CD14-positive monocyte (primary cell): ENCODE results near the gene RASEF. TPM values are rescaled to one million over a fixed set of nuclear protein-coding genes. Genes with fewer than 3 reads are reported as not detected.

Experiments
- DNase-seq, 3 donors: peaks; one replicate each; pipeline ENCODE4 v3.0.0-alpha.2; 2011 to 2022
- H2AFZ ChIP-seq: 2 replicates; pipeline ENCODE4 v1.6.0; 2012; ENCODE audit warnings: mild to moderate bottlenecking, low read depth, low read length, inconsistent platforms; ENCODE audit not compliant: insufficient read depth, poor library complexity, severe bottlenecking
- H3K27ac ChIP-seq, 2 donors: 1 replicate in 1 of 2; 2 replicates in 1 of 2; pipeline ENCODE4 v1.5.1; 2012 to 2013; ENCODE audit warnings: low read length in 2 of 2, control low read depth in 1 of 2, inconsistent platforms in 1 of 2, low read depth in 1 of 2, mild to moderate bottlenecking in 1 of 2
- H3K27me3 ChIP-seq, 2 donors: one replicate each; pipeline versions ENCODE4 v1.6.0 to v1.6.1; 2011 to 2013; ENCODE audit warnings: low read length in 2 of 2; ENCODE audit not compliant: control insufficient read depth in 2 of 2, insufficient read depth in 2 of 2
- H3K36me3 ChIP-seq, 2 donors: replicated peaks in 1 of 2; 1 replicate in 1 of 2; 2 replicates in 1 of 2; pipeline versions ENCODE4 v1.5.1 to v1.6.1; 2012 to 2013; ENCODE audit warnings: low read length in 2 of 2, control low read depth in 1 of 2, inconsistent platforms in 1 of 2, mild to moderate bottlenecking in 1 of 2; ENCODE audit not compliant: insufficient read depth in 2 of 2, control insufficient read depth in 1 of 2
- H3K4me1 ChIP-seq, 2 donors: 1 replicate in 1 of 2; 2 replicates in 1 of 2; pipeline versions ENCODE4 v1.5.1 to v1.6.1; 2012 to 2013; ENCODE audit warnings: low read length in 2 of 2, control low read depth in 1 of 2, inconsistent platforms in 1 of 2, mild to moderate bottlenecking in 1 of 2, moderate library complexity in 1 of 2; ENCODE audit not compliant: insufficient read depth in 2 of 2, control insufficient read depth in 1 of 2
- H3K4me2 ChIP-seq: replicated peaks from 2 replicates; pipeline ENCODE3; 2012; ENCODE audit warnings: low read length, moderate library complexity, mild to moderate bottlenecking; ENCODE audit not compliant: poor library complexity, severe bottlenecking; ENCODE audit errors: extremely low read depth
- H3K4me3 ChIP-seq, 3 experiments: fragments of 200-600 bp in 1 of 3; sonication (generic) in 1 of 3; replicated peaks in 1 of 3; 1 replicate in 2 of 3; 2 replicates in 1 of 3; pipeline ENCODE4 v1.5.1; 2011 to 2013; ENCODE audit warnings: low read length in 3 of 3, mild to moderate bottlenecking in 3 of 3, control low read depth in 2 of 3, low read depth in 2 of 3, inconsistent platforms in 1 of 3, moderate library complexity in 1 of 3
- H3K79me2 ChIP-seq: 2 replicates; pipeline ENCODE4 v1.6.0; 2012; ENCODE audit warnings: mild to moderate bottlenecking, control low read depth, inconsistent platforms, low read length, moderate library complexity; ENCODE audit not compliant: insufficient read depth
- H3K9ac ChIP-seq: 2 replicates; pipeline ENCODE4 v1.6.0; 2017; ENCODE audit warnings: low read length, mild to moderate bottlenecking; ENCODE audit not compliant: insufficient read depth, poor library complexity, severe bottlenecking
- H3K9me3 ChIP-seq, 2 donors: replicated peaks in 1 of 2; 1 replicate in 1 of 2; 2 replicates in 1 of 2; pipeline versions ENCODE4 v1.5.1 to v1.6.1; 2012 to 2013; ENCODE audit warnings: low read length in 2 of 2, control low read depth in 1 of 2; ENCODE audit not compliant: control insufficient read depth in 1 of 2, insufficient read depth in 1 of 2
- H4K20me1 ChIP-seq: 2 replicates; pipeline ENCODE4 v1.6.0; 2012; ENCODE audit warnings: mild to moderate bottlenecking, low read length, control low read depth, moderate library complexity; ENCODE audit not compliant: insufficient read depth
- H3K27ac Mint-ChIP-seq, 7 donors: one replicate each; pipeline ENCODE4 v1.8.0; 2020; ENCODE audit warnings: mild to moderate bottlenecking in 7 of 7, mixed read lengths in 7 of 7, moderate library complexity in 6 of 7, inconsistent platforms in 2 of 7
- H3K27me3 Mint-ChIP-seq, 3 donors: one replicate each; pipeline ENCODE4 v1.8.0; 2021 to 2022; ENCODE audit warnings: low read depth in 3 of 3, mild to moderate bottlenecking in 3 of 3, mixed read lengths in 3 of 3, moderate library complexity in 3 of 3, inconsistent platforms in 1 of 3
- H3K36me3 Mint-ChIP-seq, 2 donors: one replicate each; pipeline ENCODE4 v1.8.0; 2020; ENCODE audit warnings: mixed read lengths in 2 of 2, inconsistent platforms in 1 of 2, mild to moderate bottlenecking in 1 of 2
- H3K4me1 Mint-ChIP-seq: one replicate; pipeline ENCODE4 v1.8.0; 2020; ENCODE audit warnings: mild to moderate bottlenecking, mixed read lengths
- H3K4me3 Mint-ChIP-seq, 2 donors: one replicate each; pipeline ENCODE4 v1.8.0; 2020; ENCODE audit warnings: mild to moderate bottlenecking in 2 of 2, mixed read lengths in 2 of 2, moderate library complexity in 1 of 2
- H3K9me3 Mint-ChIP-seq, 7 donors: one replicate each; pipeline ENCODE4 v1.8.0; 2020 to 2022; ENCODE audit warnings: mixed read lengths in 7 of 7, mild to moderate bottlenecking in 6 of 7, moderate library complexity in 6 of 7, inconsistent platforms in 2 of 7
- CTCF ChIP-seq: fragments of 200-600 bp; IDR thresholded peaks from one replicate; pipeline ENCODE4 v1.8.0; 2022; ENCODE audit warnings: antibody characterized with exemption, mild to moderate bottlenecking
- intact Hi-C, 2 donors: fragments of 100-400 bp; cut with micrococcal nuclease; formaldehyde crosslinking; loops; one replicate each; pipeline versions ENCODE4 v1.15.0 to v1.15.1; 2023
- polyA plus RNA-seq, 3 donors: library from polyadenylated mRNA; depleted of rRNA in 1 of 3; unstranded in 2 of 3; stranded (reverse) in 1 of 3; fragments of 300-500 nt in 2 of 3; fragments of >200 nt in 1 of 3; fragmentation: Illumina TruSeq in 2 of 3; gene quantifications; 1 replicate in 2 of 3; 2 replicates in 1 of 3; pipeline ENCODE4 v1.2.3, GENCODE V29; 2012 to 2021

Gene RASEF
- polyA plus RNA-seq, 3 donors = not detected

DNA sequence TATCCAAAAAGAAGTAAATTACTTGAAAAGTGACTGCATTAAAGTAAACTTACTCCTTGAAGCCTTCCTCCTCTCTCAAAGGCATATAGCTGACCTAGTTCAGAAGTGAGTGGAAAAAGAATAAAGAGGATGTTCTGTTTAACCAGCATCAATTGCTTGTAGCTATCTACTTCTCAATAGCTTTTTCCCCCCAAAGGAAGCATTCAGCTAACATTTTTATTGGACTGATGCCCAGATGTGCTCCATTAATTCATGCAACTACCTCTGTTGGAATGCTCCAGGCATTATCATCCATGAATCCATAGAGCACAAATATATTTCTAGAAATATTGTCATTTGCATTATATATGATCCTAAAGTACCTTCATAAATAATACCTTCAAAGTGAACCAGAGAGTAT, 132.8 kb downstream of the RASEF start:
- H3K27me3 Mint-ChIP-seq = no peaks in the 10 kb centered on the region
- no peak for TF ChIP-seq CTCF
- no peaks in the 10 kb centered on the region for H3K36me3 ChIP-seq
- no peak overlapping the region for H3K27ac Mint-ChIP-seq
- H3K79me2 ChIP-seq = no peaks in the 10 kb centered on the region
- intact Hi-C loops = no loop called here
- H2AFZ ChIP-seq = no peak overlapping the region
- H3K36me3 Mint-ChIP-seq = no peaks in the 10 kb centered on the region
- peaks cover 0 to 7% (median 2%) of the 10 kb centered on the region in 7 donors for H3K9me3 Mint-ChIP-seq
- no peak overlapping the region for H3K27ac ChIP-seq
- H3K9ac ChIP-seq = no peak overlapping the region
- no peaks in the 10 kb centered on the region for H3K27me3 ChIP-seq
- H3K4me1 Mint-ChIP-seq = no peaks in the 10 kb centered on the region
- H3K4me3 ChIP-seq = no peak overlapping the region
- no peaks in the 10 kb centered on the region for H3K9me3 ChIP-seq
- no peak overlapping the region for H3K4me3 Mint-ChIP-seq
- H3K4me2 ChIP-seq = no peak overlapping the region
- H3K4me1 ChIP-seq = no peaks in the 10 kb centered on the region
- H4K20me1 ChIP-seq = no peaks in the 10 kb centered on the region
- DNase-seq = no peak
